Neutrophil (primary cell): ENCODE results near the gene HERC5.

ENCODE experiments used
- H3K27ac ChIP-seq: fragments of 200-600 bp; sonication (generic); 2 replicates; pipeline ENCODE4 v1.5.1; 2016; ENCODE audit warnings: mild to moderate bottlenecking, moderate library complexity
- H3K27me3 ChIP-seq: fragments of 200-600 bp; sonication (generic); 2 replicates; pipeline ENCODE4 v1.6.0; 2016; ENCODE audit warnings: mild to moderate bottlenecking
- H3K36me3 ChIP-seq: fragments of 200-600 bp; sonication (generic); 2 replicates; pipeline ENCODE4 v1.5.1; 2017
- H3K4me1 ChIP-seq, 2 experiments: fragments of 200-600 bp in 1 of 2; sonication (generic) in 1 of 2; 1 replicate in 1 of 2; 2 replicates in 1 of 2; pipeline versions ENCODE4 v1.5.1 to v1.6.1; 2013 to 2016; ENCODE audit warnings: low read depth in 1 of 2, low read length in 1 of 2, mild to moderate bottlenecking in 1 of 2, moderate library complexity in 1 of 2; ENCODE audit not compliant: control insufficient read depth in 1 of 2, insufficient read depth in 1 of 2
- H3K4me3 ChIP-seq, 2 experiments: fragments of 200-600 bp in 1 of 2; sonication (generic) in 1 of 2; 1 replicate in 1 of 2; 2 replicates in 1 of 2; pipeline ENCODE4 v1.5.1; 2013 to 2016; ENCODE audit warnings: low read depth in 1 of 2, low read length in 1 of 2, mild to moderate bottlenecking in 1 of 2, moderate library complexity in 1 of 2
- H3K9me3 ChIP-seq: fragments of 200-600 bp; sonication (generic); 2 replicates; pipeline ENCODE4 v1.5.1; 2016
- CTCF ChIP-seq: fragments of 200-600 bp; sonication (generic); IDR thresholded peaks from 2 replicates; pipeline ENCODE4 v1.5.1; 2016; ENCODE audit warnings: antibody characterized with exemption

Gene HERC5

GRCh38 chr4:88481537-88481936 is 24.6 kb downstream of the HERC5 start:
- no peaks in the 10 kb centered on the region for H3K4me1 ChIP-seq
- H3K36me3 ChIP-seq = no peaks in the 10 kb centered on the region
- H3K9me3 ChIP-seq = no peaks in the 10 kb centered on the region
- H3K27ac ChIP-seq = no peak overlapping the region
- no peak overlapping the region for H3K4me3 ChIP-seq
- TF ChIP-seq CTCF = no peak
- no peaks in the 10 kb centered on the region for H3K27me3 ChIP-seq

GRCh38 chr4:88489100-88489761 is 32.3 kb downstream of the HERC5 start:
- Histone ChIP-seq H3K4me1 (no peaks in the 10 kb centered on the region), H3K36me3 (no peaks in the 10 kb centered on the region), H3K9me3 (no peaks in the 10 kb centered on the region), H3K27ac (no peak overlapping the region), H3K27me3 (no peaks in the 10 kb centered on the region), H3K4me3 (no peak overlapping the region)
- TF ChIP-seq CTCF = no peak

- H3K4me1 ChIP-seq = no peaks in the 10 kb centered on the region
- no peak for TF ChIP-seq CTCF
Observed at GRCh38 chr4:88497859-88498409, 41.0 kb downstream of the HERC5 start.

GRCh38 chr4:88503344-88503743 is 46.4 kb downstream of the HERC5 start:
- TF ChIP-seq CTCF = no peak
- no peaks in the 10 kb centered on the region for H3K36me3 ChIP-seq
- H3K9me3 ChIP-seq = no peaks in the 10 kb centered on the region

More at GRCh38 chr4:88497859-88498409, 41.0 kb downstream of the HERC5 start:
- Histone ChIP-seq H3K36me3 (no peaks in the 10 kb centered on the region), H3K4me3 (no peak overlapping the region), H3K9me3 (no peaks in the 10 kb centered on the region), H3K27ac (no peak overlapping the region), H3K27me3 (no peaks in the 10 kb centered on the region)

GRCh38 chr4:88511236-88511635 is 54.3 kb downstream of the HERC5 start:
- no peaks in the 10 kb centered on the region for H3K27me3 ChIP-seq
- TF ChIP-seq CTCF = no peak
- H3K36me3 ChIP-seq = no peaks in the 10 kb centered on the region
- H3K4me1 ChIP-seq = no peaks in the 10 kb centered on the region
- no peak overlapping the region for H3K27ac ChIP-seq
- no peaks in the 10 kb centered on the region for H3K9me3 ChIP-seq
- no peak overlapping the region for H3K4me3 ChIP-seq

More at GRCh38 chr4:88503344-88503743, 46.4 kb downstream of the HERC5 start:
- Histone ChIP-seq H3K27ac (no peak overlapping the region), H3K4me3 (no peak overlapping the region), H3K4me1 (no peaks in the 10 kb centered on the region), H3K27me3 (no peaks in the 10 kb centered on the region)
